NCI-H1092 (cell line): ENCODE measurements around the gene KIRREL2.

ENCODE experiments used
- DNase-seq: peaks from one replicate; lab custom pipeline; 2025; lab: John Stamatoyannopoulos, UW

The KIRREL2 gene

GRCh38 chr19:35845215-35846037, 11.3 kb upstream of the KIRREL2 start:
- DNase-seq: no peak

DNA sequence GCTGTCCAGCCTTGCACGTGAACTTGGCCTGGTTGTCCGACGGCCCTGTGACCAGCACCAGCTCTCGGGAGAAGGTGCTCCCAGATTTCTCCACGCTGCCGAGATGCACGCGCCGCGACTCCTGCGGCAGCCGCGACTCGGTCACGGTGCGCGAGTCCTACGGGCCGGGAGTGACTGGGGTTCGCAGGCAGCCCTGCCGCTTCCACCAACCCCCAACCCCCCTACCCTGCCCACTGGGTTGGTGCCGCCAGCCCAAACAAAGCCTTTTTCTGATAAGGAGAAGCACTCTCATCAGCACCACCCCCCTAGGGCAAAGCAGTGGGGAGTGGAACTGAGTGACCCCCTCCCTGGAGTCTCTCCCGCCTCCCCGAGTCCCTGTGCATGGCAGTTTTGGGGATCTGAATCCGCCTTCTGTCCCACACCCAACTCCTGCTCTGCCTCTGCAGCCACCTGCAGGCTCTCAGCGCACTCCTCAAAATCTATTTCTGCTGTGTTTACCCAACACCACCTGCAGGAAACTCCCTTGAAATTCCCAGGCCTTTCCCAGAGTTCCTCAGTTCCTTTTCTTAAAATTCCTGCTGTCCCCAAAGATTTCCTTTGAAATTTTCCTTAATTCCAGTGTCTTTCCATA, 10.6 kb upstream of the KIRREL2 start:
- DNase-seq: no peak

- no peak for DNase-seq
Observed at GRCh38 chr19:35847911-35848310, 8.8 kb upstream of the KIRREL2 start.

DNA sequence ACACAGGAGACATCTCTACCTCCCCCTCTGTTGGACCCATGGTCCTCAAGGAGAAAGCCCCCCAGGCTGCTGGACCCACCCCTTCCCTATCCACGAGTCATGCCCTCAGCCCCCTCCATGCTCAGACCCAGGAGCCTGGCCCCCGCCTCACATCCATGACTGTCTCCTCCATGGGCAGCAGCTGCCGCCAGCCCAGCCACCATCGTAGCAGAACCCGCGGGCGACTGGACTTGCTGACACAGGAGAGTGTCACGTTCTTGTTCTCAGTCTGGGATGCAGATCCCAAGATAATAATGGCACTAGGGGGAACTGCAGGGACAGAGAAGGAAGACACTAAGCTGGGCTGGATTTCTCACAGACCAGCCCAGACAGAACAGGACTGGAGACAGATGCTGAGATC, 8.2 kb upstream of the KIRREL2 start:
- DNase-seq: no peak

DNA sequence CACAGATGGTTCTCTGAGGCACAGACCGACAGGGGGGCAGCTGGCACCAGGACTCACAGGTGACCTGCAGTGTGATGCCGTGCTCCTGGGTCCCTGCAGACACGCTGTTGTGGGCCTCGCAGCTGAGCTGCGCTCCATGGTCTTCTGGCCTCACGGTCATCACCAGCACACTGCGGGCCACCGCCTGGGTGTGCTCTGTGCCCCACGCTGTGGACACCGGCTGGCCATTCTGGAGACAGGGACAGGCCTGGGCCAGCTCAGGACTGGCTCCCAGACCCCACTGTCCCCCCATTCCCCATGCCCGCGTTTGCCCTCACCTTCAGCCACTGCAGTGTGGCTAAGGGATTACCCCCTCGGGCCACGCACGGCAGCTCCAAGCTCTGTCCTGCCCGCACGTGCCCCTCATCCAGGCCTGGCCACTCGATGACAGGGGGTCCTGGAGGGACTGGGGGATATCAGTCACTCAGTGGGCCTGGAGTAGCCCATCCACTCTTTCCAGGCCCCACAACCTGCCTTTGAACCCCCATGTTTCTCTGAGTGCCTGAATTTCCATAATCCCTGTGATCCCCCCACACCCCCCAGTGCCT, 7.7 kb upstream of the KIRREL2 start:
- DNase-seq: no peak

GRCh38 chr19:35851213-35852028, 5.3 kb upstream of the KIRREL2 start:
- no peak for DNase-seq

GRCh38 chr19:35852029-35852780, 4.5 kb upstream of the KIRREL2 start, which contains the start of gene NPHS1:
Gene NPHS1, minus strand, starts transcription at chr19:35852504. Its CDS starts 667 bp downstream, at chr19:35851837.
- no peak for DNase-seq

DNA sequence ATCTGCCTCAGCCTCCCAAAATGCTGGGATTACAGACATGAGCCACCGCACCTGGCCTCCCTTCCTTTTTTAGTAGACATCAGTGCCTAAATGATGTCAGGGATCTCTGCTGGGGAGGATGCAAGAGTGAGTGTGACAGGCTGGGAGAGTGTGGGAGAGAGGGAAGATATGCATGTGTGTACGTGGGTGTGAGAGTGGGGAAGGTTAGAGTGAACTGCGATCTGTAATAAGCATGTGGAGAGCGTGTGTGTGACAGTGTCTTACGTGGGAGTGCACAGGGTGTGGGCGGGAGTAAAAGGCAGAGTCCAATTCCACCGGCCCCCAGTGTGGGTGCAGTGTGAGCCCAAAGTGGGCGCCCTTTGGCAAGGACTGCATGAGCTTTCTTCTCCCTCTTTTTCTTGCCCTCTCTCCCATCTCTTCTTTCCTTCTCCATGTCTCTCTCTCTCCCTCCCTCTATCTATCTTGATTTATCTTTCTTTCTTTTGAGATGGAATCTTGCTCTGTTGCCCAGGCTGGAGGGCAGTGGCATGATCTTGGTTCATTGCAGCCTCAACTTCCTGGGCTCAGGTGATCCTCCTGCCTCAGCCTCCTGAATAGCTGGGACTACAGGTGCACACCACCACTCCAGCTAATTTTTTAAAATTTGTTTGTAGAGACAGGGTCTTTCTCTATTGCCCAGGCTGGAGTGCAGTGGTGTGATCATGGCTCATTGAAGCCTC, 3.5 kb upstream of the KIRREL2 start:
- DNase-seq: no peak

DNA sequence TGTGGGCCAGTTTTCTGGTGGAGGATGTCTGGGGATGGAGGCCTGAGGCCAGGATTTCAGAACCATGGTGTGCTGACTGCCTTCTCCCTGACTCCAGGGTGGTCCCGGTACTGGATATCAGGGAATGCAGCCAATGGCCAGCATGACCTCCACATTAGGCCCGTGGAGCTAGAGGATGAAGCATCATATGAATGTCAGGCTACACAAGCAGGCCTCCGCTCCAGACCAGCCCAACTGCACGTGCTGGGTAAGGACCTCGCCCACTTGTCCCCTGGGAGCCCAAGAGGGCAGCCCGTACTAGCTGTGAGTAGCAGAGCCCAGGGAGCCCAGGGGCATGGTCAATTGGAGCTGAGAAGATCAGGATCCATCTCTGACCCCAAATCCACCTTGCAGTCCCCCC, 1.6 kb downstream of the KIRREL2 start:
- no peak for DNase-seq

- no peak for DNase-seq
Observed at GRCh38 chr19:35859414-35859813, 2.7 kb downstream of the KIRREL2 start.

DNA sequence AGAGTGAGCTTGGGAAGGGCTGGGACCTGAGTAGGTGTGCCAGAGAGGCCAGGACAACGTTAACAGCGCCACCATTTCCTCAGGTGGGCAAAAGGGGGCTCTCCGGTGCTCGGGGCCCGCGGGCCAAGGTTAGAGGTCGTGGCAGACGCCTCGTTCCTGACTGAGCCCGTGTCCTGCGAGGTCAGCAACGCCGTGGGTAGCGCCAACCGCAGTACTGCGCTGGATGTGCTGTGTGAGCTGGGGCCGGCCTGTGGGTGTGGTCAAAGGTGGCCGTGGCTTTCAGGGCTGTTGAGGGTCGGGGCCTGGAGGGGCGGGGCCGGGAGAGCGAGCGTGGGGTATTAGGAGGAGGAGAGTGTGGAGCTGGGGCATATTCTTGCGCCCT, 3.7 kb downstream of the KIRREL2 start:
- no peak for DNase-seq

DNA sequence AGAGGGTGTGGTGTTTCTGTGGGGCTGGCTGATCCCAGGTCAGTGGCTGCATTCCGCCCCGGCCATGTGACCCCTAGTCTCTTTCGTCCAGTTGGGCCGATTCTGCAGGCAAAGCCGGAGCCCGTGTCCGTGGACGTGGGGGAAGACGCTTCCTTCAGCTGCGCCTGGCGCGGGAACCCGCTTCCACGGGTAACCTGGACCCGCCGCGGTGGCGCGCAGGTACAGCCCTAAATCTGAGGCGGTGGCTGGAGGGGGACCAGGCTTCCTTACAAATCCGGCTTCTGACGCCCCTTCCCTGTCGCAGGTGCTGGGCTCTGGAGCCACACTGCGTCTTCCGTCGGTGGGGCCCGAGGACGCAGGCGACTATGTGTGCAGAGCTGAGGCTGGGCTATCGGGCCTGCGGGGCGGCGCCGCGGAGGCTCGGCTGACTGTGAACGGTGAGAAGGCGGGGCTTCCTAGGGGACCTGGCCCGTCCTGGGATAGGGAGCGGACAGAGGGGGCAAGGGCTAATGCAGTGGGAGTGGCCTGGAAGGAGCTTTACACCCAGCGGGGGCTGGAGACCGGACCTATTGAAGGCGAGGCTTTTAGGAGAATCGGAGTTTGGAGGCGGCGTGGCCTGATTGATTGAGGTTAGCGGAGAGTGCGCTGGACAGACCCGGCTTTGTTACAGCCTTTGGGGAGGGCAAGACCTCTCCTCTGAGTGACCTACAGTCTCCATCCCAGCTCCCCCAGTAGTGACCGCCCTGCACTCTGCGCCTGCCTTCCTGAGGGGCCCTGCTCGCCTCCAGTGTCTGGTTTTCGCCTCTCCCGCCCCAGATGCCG, 4.3 kb downstream of the KIRREL2 start:
- no peak for DNase-seq

- DNase-seq: no peak
Observed at GRCh38 chr19:35861640-35862160, 5.0 kb downstream of the KIRREL2 start.

DNA sequence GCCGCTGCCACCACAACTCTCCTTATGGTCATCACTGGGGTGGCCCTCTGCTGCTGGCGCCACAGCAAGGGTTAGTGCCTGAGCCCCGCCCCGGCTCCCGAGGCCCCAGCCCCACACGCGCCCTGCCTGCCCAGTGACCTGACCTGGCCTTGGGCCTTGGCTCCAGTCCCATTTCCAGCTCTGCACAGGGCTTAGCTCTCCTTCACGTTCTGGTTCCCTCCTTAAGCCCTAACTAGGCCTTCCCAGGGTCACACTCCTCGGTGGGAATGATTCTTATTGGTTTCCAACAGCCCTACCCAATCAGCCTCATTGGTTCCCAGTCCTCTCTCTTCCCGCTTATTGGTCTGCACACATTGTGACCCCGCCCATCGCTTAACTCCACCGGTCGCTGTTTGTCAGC, 5.8 kb downstream of the KIRREL2 start:
- DNase-seq: no peak

DNA sequence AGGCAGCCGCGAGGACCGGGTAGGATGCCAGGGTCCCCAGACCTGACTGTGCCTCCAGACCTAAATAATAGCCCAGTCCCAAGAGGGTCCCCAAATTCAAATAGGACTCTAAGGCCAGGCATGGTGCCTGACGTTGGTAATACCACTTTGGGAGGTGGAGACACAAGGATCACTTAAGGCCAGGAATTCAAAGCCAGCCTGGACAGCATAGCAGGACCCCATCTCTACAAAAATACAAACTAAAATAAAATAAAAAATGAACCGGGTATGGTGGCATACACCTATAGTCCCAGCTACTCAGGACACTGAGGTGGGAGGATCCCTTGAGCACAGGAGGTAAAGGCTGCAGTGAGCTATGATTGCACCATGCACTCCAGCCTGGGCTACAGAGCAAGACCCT, 6.3 kb downstream of the KIRREL2 start:
- DNase-seq: no peak

- no peak for DNase-seq
Observed at GRCh38 chr19:35868172-35868822, 11.6 kb downstream of the KIRREL2 start, which contains the start of gene APLP1. Gene APLP1, plus strand, starts transcription at chr19:35868574. Its CDS starts 63 bp downstream, at chr19:35868637.

DNA sequence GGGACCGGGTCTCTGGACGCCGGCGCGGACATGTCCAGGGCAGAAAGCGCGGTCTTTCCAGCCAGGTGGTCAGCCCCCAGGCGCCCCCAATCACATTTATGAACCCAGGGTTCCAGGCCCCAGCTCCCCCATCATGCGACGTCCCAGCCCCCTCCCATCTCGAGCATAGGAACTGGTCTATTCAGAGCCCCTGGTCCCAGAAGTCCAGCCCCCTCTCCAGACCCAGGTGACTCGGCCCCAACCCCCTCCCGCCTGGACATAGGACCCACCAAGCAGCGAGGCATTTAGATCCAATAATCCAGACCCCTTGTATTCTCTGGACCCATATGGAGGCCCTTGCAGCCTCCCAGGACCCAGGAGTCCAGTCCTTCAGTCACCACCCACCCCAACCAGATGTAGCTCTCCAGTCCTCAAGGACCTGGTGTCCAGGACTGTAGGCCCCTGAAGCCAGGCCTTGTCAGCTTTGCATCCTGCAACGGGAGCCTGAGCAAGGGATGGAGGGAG, 12.2 kb downstream of the KIRREL2 start:
- DNase-seq: no peak

DNA sequence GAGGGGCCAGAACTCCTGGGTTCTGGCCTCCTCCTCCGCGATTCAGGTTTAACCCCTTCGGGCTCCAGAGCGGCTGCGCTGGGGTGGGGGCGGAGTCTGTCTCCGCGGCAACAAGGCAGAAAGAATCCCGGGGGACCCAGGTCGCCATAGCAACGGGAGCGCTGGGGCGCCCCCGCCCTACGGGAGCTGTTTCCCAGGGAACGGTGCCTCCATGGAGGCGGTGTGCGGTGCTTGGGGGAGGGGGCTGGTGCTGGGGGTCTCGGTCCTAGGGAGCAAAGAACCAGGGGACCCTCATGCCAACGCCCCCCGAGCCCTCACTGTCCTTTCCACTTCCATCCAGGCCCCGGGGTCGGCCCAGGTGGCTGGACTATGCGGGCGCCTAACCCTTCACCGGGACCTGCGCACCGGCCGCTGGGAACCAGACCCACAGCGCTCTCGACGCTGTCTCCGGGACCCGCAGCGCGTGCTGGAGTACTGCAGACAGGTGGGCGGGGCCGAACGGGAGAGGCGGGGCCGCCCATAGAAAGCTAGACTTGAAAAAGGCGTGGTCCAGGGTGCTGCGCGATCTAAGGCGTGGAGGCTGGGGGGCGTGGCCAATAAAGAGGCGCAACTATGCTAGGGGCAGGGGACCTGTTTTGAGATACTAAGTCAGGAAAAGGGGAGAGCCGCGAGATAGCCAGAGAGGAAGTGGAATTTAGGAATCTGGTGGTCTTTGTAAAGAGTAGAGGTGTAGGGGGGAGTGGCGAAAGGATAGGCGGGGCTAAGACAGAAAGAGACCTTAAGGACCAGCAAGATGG, 12.8 kb downstream of the KIRREL2 start:
- peak; percentile 78 for DNase-seq
